NT2/D1 (cell line): Measurements from ENCODE around the gene ICA1.

ENCODE experiments used
- DNase-seq: peaks from one replicate; pipeline ENCODE4 v3.0.0-alpha.2; 2011; ENCODE audit warnings: low read depth, low spot score
- H3K27me3 ChIP-seq: 2 replicates; pipeline ENCODE4 v1.6.0; 2011; ENCODE audit warnings: mild to moderate bottlenecking; ENCODE audit not compliant: insufficient read length, insufficient read depth
- H3K36me3 ChIP-seq: 2 replicates; pipeline ENCODE4 v1.6.1; 2011; ENCODE audit warnings: mild to moderate bottlenecking, low read length, mixed read lengths; ENCODE audit not compliant: insufficient read depth, insufficient read length
- H3K4me1 ChIP-seq: 2 replicates; pipeline ENCODE4 v1.5.1; 2011; ENCODE audit not compliant: insufficient read depth, insufficient read length
- H3K4me3 ChIP-seq: 2 replicates; pipeline ENCODE4 v1.5.1; 2011; ENCODE audit warnings: low read depth; ENCODE audit not compliant: insufficient read length
- H3K9ac ChIP-seq: 2 replicates; pipeline ENCODE4 v1.6.0; 2011; ENCODE audit warnings: low read depth; ENCODE audit not compliant: insufficient read length
- H3K9me3 ChIP-seq: 2 replicates; pipeline ENCODE4 v1.5.1; 2011; ENCODE audit warnings: mild to moderate bottlenecking, low read length; ENCODE audit not compliant: insufficient read depth
- SUZ12 ChIP-seq: IDR thresholded peaks from 2 replicates; pipeline ENCODE4 v1.6.1; 2011; ENCODE audit not compliant: insufficient read length, insufficient read depth; ENCODE audit errors: extremely low read depth
- YY1 ChIP-seq: IDR thresholded peaks from 2 replicates; pipeline ENCODE4 v1.6.1; 2011; ENCODE audit not compliant: insufficient read length, insufficient read depth
- ZNF274 ChIP-seq: IDR thresholded peaks from 2 replicates; pipeline ENCODE4 v1.6.1; 2011; ENCODE audit warnings: mild to moderate bottlenecking, low read depth, low read length

ICA1 gene

GRCh38 chr7:8221567-8221966 lies 40.4 kb downstream of the ICA1 start:
- TF ChIP-seq YY1 (no peak), ZNF274 (no peak), SUZ12 (no peak)
- DNase-seq: peak; percentile 67
- H3K9ac ChIP-seq: no peak overlapping the region
- no peaks in the 10 kb centered on the region for H3K9me3 ChIP-seq
- H3K4me3 ChIP-seq: no peak overlapping the region
- H3K4me1 ChIP-seq: peaks cover 5% of the 10 kb centered on the region
- H3K36me3 ChIP-seq: no peaks in the 10 kb centered on the region
- no peaks in the 10 kb centered on the region for H3K27me3 ChIP-seq

- no peaks in the 10 kb centered on the region for H3K9me3 ChIP-seq
- H3K4me1 ChIP-seq: peaks cover 5% of the 10 kb centered on the region
- H3K36me3 ChIP-seq: no peaks in the 10 kb centered on the region
- no peak overlapping the region for H3K4me3 ChIP-seq
- TF ChIP-seq SUZ12 (no peak), YY1 (no peak), ZNF274 (no peak)
- H3K9ac ChIP-seq: no peak overlapping the region
- no peaks in the 10 kb centered on the region for H3K27me3 ChIP-seq
- no peak for DNase-seq
Observed at GRCh38 chr7:8221101-8221495, 40.9 kb downstream of the ICA1 start.

- Histone ChIP-seq H3K9me3 (no peaks in the 10 kb centered on the region), H3K4me1 (peaks cover 5% of the 10 kb centered on the region), H3K36me3 (no peaks in the 10 kb centered on the region), H3K9ac (no peak overlapping the region), H3K27me3 (no peaks in the 10 kb centered on the region), H3K4me3 (no peak overlapping the region)
- no peak for DNase-seq
- TF ChIP-seq SUZ12 (no peak), ZNF274 (no peak), YY1 (no peak)
Observed at GRCh38 chr7:8220376-8221100, 41.4 kb downstream of the ICA1 start.

GRCh38 chr7:8217200-8218068 lies 44.5 kb downstream of the ICA1 start:
- Histone ChIP-seq H3K9me3 (no peaks in the 10 kb centered on the region), H3K4me1 (peaks cover 5% of the 10 kb centered on the region), H3K9ac (no peak overlapping the region), H3K36me3 (no peaks in the 10 kb centered on the region), H3K4me3 (no peak overlapping the region), H3K27me3 (no peaks in the 10 kb centered on the region)
- peak; percentile 70 for DNase-seq
- no peak for TF ChIP-seq SUZ12

- Histone ChIP-seq H3K4me1 (peaks cover 5% of the 10 kb centered on the region), H3K36me3 (no peaks in the 10 kb centered on the region), H3K27me3 (no peaks in the 10 kb centered on the region), H3K9ac (no peak overlapping the region), H3K9me3 (no peaks in the 10 kb centered on the region), H3K4me3 (no peak overlapping the region)
- no peak for DNase-seq
- TF ChIP-seq ZNF274 (no peak), SUZ12 (no peak), YY1 (no peak)
Observed at GRCh38 chr7:8216334-8216690, 45.7 kb downstream of the ICA1 start.

- H3K27me3 ChIP-seq: no peaks in the 10 kb centered on the region
Observed at GRCh38 chr7:8215648-8216333, 46.2 kb downstream of the ICA1 start.

GRCh38 chr7:8214244-8214824 lies 47.6 kb downstream of the ICA1 start:
- no peaks in the 10 kb centered on the region for H3K36me3 ChIP-seq
- DNase-seq: no peak
- H3K9me3 ChIP-seq: no peaks in the 10 kb centered on the region
- TF ChIP-seq ZNF274 (no peak), YY1 (no peak), SUZ12 (no peak)
- H3K9ac ChIP-seq: no peak overlapping the region
- peaks cover 4% of the 10 kb centered on the region for H3K4me1 ChIP-seq
- no peaks in the 10 kb centered on the region for H3K27me3 ChIP-seq
- H3K4me3 ChIP-seq: no peak overlapping the region

More at GRCh38 chr7:8215648-8216333, 46.2 kb downstream of the ICA1 start:
- Histone ChIP-seq H3K9me3 (no peaks in the 10 kb centered on the region), H3K4me1 (peaks cover 3% of the 10 kb centered on the region), H3K4me3 (no peak overlapping the region), H3K9ac (no peak overlapping the region), H3K36me3 (no peaks in the 10 kb centered on the region)
- no peak for DNase-seq
- TF ChIP-seq YY1: no peak
- TF ChIP-seq ZNF274: no peak
